ENCODE results near the gene METTL27. TPM values are rescaled to one million over a fixed set of nuclear protein-coding genes. Genes with fewer than 3 reads are reported as not detected.
"Not testable (repeated sequence)": the region's sequence is repeated elsewhere in the genome, so short reads cannot be mapped to it uniquely, and the experiment has no call there.

The METTL27 gene
- total RNA-seq, 2 donors from 2014 or later = 1.8 TPM; not detected in 1

DNA sequence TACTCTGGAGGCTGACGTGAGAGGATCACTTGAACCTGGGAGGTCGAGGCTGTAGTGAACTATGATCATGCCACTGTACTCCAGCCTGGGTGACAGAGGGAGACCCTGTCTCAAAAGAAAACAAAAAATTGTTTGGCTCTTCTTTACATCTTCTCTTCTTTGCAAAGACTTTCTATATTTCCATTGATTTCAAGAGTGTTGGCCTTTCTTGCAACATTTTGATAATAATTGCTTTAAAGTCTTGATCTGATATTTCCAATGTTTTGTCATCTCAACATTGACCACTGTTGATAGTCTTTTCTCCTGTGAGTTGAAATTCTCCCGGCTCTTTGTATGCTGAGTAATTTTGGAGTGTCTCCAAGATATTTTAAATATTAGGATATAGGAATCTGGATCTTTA is 29.3 kb downstream of the METTL27 start:
- Mint-ChIP-seq H3K36me3 (ENCODE audit: insufficient read depth in 2 of 2) (no peaks in the 10 kb centered on the region), H3K27me3 (ENCODE audit: low read depth) (no peaks in the 10 kb centered on the region), H3K27ac (no peak overlapping the region), H3K9me3 (no peaks in the 10 kb centered on the region), H3K4me1 (ENCODE audit: low read depth) (no peaks in the 10 kb centered on the region), H3K4me3 (no peak overlapping the region)
- no peak for DNase-seq
- no peak for ATAC-seq (replicated peaks in 1 of 2)

DNA sequence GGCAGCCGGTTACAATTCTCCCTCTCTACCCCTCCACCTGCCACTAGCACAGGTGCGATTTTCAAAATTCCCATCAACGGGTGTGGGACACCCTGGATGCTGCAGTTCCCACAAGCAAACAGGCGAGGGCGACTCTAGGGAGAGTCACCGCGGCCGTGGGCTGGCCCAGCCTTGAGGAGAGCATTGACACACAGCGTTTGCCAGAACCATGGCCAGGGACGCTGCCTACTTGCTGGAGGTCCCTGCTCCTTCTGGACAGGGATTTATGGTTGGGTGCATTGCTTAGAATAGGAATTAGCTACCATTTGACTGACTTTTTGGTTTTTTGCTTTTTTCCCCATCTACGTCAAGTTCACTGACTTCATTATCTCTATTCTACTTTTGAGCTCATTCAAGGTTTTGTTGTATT is 30.6 kb downstream of the METTL27 start:
- DNase-seq = peak; percentile 61 to 67
- Mint-ChIP-seq H3K4me3 (no peak overlapping the region), H3K9me3 (no peaks in the 10 kb centered on the region), H3K27ac (no peak overlapping the region), H3K4me1 (ENCODE audit: low read depth) (no peaks in the 10 kb centered on the region), H3K36me3 (ENCODE audit: insufficient read depth in 2 of 2) (no peaks in the 10 kb centered on the region), H3K27me3 (ENCODE audit: low read depth) (no peaks in the 10 kb centered on the region)
- ATAC-seq (replicated peaks in 1 of 2) = peak; percentile 83 to 84

DNA sequence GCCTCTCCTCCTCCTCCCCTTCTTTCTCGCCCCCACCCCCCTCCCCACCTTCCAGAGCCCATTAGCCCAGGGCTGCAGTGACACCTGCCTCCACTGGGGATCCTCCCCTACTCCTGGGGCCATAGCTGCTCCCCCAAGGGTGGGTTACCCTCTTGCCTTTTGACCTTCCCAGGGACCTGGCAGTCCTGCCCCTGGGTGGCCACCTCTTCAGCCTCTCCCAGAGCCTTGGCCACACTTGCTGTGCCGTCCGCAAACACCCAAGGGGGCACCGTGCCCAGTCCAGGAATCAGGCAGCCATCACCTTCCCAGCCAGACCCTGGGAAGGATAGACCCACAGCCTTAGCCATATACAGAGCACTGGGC is 31.3 kb downstream of the METTL27 start:
- H3K4me3 Mint-ChIP-seq = no peak overlapping the region
- DNase-seq (no peak), ATAC-seq (replicated peaks in 1 of 2) (no peak)
- no peaks in the 10 kb centered on the region for H3K27me3 Mint-ChIP-seq (ENCODE audit: low read depth)
- H3K4me1 Mint-ChIP-seq (ENCODE audit: low read depth) = no peaks in the 10 kb centered on the region
- H3K27ac Mint-ChIP-seq = no peak overlapping the region
- H3K9me3 Mint-ChIP-seq = no peaks in the 10 kb centered on the region
- H3K36me3 Mint-ChIP-seq (ENCODE audit: insufficient read depth in 2 of 2) = no peaks in the 10 kb centered on the region

DNA sequence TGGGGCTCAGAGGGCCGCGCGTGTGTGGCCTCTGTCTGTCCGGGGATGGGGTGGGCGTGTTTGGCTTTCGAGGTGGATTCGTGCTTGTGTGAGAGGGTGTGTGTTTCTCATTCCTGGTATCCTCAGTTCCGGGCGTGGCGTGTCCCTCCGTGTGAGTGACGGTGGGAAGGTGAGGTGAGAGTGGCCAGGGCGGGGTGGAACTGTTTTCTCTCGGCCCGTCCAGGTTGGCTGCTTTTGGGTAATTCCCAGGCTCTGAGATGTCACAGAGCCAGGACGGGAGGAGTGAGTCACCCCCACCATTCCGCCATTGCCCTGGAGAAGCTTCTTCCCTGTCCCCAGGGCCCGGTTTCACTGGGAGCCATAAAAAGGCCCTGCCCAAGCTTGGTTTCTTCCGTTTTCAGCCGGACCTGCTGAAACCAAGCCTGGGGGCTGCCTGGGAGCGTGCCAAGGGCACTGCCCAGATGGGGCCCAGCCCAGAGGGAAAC is 32.8 kb downstream of the METTL27 start:
- Mint-ChIP-seq H3K9me3 (no peaks in the 10 kb centered on the region), H3K4me3 (no peak overlapping the region), H3K27ac (no peak overlapping the region), H3K27me3 (ENCODE audit: low read depth) (no peaks in the 10 kb centered on the region), H3K4me1 (ENCODE audit: low read depth) (no peaks in the 10 kb centered on the region), H3K36me3 (ENCODE audit: insufficient read depth in 2 of 2) (no peaks in the 10 kb centered on the region)
- ATAC-seq (replicated peaks in 1 of 2) (no peak), DNase-seq (no peak)

GRCh38 chr7:73802459-73802858 is 39.9 kb downstream of the METTL27 start:
- Mint-ChIP-seq H3K36me3 (ENCODE audit: insufficient read depth in 2 of 2) (no peaks in the 10 kb centered on the region), H3K9me3 (no peaks in the 10 kb centered on the region), H3K4me1 (ENCODE audit: low read depth) (no peaks in the 10 kb centered on the region), H3K4me3 (no peak overlapping the region), H3K27me3 (ENCODE audit: low read depth) (peaks cover 6% of the 10 kb centered on the region), H3K27ac (no peak overlapping the region)
- DNase-seq (no peak), ATAC-seq (replicated peaks in 1 of 2) (no peak)

DNA sequence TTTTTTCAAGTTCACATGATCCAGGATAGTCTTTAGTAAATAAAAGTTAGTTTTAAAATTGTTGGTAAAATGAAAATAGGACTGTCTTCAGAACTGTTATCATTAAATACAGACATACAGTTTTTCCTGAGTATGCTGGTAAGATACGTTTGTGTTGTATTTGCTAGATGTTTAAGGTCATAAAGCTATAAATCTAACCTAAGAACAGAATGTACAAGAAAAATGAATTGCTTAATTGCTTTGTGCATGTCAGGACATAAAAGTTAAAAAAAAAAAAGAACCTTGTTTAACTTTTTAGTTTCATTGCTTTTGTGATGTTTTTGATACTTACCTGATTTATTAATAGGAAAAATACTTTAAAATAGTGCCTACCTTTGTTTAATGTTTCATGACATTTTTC is 40.7 kb downstream of the METTL27 start:
- peaks cover 6% of the 10 kb centered on the region for H3K27me3 Mint-ChIP-seq (ENCODE audit: low read depth)
- H3K36me3 Mint-ChIP-seq (ENCODE audit: insufficient read depth in 2 of 2) = no peaks in the 10 kb centered on the region
- no peak for DNase-seq
- no peaks in the 10 kb centered on the region for H3K9me3 Mint-ChIP-seq
- H3K4me3 Mint-ChIP-seq = no peak overlapping the region
- H3K4me1 Mint-ChIP-seq (ENCODE audit: low read depth) = no peaks in the 10 kb centered on the region
- H3K27ac Mint-ChIP-seq = no peak overlapping the region
- ATAC-seq (replicated peaks in 1 of 2) = no peak

- Mint-ChIP-seq H3K4me1 (ENCODE audit: low read depth) (no peaks in the 10 kb centered on the region), H3K36me3 (ENCODE audit: insufficient read depth in 2 of 2) (no peaks in the 10 kb centered on the region), H3K4me3 (no peak overlapping the region), H3K27ac (no peak overlapping the region), H3K27me3 (ENCODE audit: low read depth) (peaks cover 6% of the 10 kb centered on the region), H3K9me3 (peaks cover 0 to 4% of the 10 kb centered on the region in 2 donors)
- DNase-seq (no peak), ATAC-seq (replicated peaks in 1 of 2) (no peak)
These were observed 42.8 kb downstream of the METTL27 start for GRCh38 chr7:73799282-73800141.

DNA sequence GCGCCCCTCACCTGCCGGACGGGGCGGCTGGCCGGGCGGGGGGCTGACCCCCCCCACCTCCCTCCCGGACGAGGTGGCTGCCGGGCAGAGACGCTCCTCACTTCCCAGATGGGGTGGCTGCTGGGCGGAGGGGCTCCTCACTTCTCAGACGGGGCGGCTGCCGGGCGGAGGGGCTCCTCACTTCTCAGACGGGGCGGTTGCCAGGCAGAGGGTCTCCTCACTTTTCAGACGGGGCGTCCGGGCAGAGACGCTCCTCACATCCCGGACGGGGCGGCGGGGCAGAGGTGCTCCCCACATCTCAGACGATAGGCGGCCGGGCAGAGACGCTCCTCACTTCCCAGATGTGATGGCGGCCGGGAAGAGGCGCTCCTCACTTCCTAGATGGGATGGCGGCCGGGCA is 45.1 kb downstream of the METTL27 start:
- not testable (repeated sequence) for H3K9me3 Mint-ChIP-seq; DNase-seq; H3K4me3 Mint-ChIP-seq; H3K4me1 Mint-ChIP-seq (ENCODE audit: low read depth); H3K36me3 Mint-ChIP-seq (ENCODE audit: insufficient read depth in 2 of 2); H3K27me3 Mint-ChIP-seq (ENCODE audit: low read depth); ATAC-seq (replicated peaks in 1 of 2); H3K27ac Mint-ChIP-seq

DNA sequence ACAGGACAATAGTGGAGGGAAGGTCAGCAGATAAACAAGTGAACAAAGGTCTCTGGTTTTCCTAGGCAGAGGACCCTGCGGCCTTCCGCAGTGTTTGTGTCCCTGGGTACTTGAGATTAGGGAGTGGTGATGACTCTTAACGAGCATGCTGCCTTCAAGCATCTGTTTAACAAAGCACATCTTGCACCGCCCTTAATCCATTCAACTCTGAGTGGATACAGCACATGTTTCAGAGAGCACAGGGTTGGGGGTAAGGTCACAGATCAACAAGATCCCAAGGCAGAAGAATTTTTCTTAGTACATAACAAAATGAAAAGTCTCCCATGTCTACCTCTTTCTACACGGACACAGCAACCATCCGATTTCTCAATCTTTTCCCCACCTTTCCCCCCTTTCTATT is 45.7 kb downstream of the METTL27 start:
- not testable (repeated sequence) for ATAC-seq (replicated peaks in 1 of 2); H3K4me1 Mint-ChIP-seq (ENCODE audit: low read depth); H3K36me3 Mint-ChIP-seq (ENCODE audit: insufficient read depth in 2 of 2); H3K4me3 Mint-ChIP-seq; H3K9me3 Mint-ChIP-seq; H3K27ac Mint-ChIP-seq; H3K27me3 Mint-ChIP-seq (ENCODE audit: low read depth); DNase-seq

DNA sequence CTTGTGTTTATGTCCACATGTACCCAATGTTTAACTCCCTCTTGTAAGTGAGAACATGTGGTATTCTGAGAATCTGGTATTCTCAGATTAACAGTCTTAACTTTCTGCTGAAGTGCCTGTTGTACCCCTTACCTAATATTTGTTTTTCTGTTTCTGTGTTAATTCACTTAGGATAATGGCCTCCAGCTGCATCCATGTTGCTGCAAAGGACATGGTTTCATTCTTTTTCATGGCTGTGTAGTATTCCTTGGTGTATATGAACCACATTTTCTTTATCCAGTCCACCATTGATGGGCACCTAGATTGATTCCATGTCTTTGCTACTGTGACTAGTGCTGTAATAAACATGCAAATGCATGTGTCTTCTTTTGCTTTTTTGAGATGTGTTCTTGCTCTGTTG is 47.1 kb downstream of the METTL27 start:
- H3K4me1 Mint-ChIP-seq (ENCODE audit: low read depth); DNase-seq; ATAC-seq (replicated peaks in 1 of 2); H3K27me3 Mint-ChIP-seq (ENCODE audit: low read depth); H3K9me3 Mint-ChIP-seq; H3K36me3 Mint-ChIP-seq (ENCODE audit: insufficient read depth in 2 of 2); H3K4me3 Mint-ChIP-seq; H3K27ac Mint-ChIP-seq: not testable (repeated sequence)

DNA sequence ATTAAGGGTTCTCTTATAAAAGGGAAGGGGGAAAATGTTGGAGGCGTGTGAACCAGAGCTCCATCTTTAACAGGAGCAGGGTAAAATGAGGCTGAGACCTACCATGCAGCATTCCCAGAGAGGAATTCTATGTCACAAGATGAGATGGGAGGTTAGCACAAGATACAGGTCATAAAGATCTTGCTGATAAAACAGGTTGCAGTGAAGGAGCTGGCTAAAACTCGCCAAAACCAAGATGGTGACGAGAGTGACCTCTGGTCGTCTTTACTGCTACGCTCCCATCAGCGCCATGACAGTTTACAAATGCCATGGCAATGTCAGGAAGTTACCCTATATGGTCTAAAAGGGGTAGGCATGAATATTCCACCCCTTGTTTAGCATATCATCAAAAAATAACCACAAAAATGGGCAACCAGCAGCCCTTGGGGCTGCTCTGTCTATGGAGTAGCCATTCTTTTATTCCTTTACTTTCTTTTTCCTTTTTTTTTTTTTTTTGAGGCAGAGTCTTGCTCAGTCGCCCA is 51.1 kb downstream of the METTL27 start:
- not testable (repeated sequence) for H3K4me1 Mint-ChIP-seq (ENCODE audit: low read depth); DNase-seq; ATAC-seq (replicated peaks in 1 of 2); H3K9me3 Mint-ChIP-seq; H3K4me3 Mint-ChIP-seq; H3K27me3 Mint-ChIP-seq (ENCODE audit: low read depth); H3K27ac Mint-ChIP-seq; H3K36me3 Mint-ChIP-seq (ENCODE audit: insufficient read depth in 2 of 2)

- no peaks in the 10 kb centered on the region for H3K4me1 Mint-ChIP-seq (ENCODE audit: low read depth)
- peaks cover 0 to 1% of the 10 kb centered on the region in 2 donors for H3K36me3 Mint-ChIP-seq (ENCODE audit: insufficient read depth in 2 of 2)
- DNase-seq = no peak
- H3K27ac Mint-ChIP-seq = no peak overlapping the region
- no peaks in the 10 kb centered on the region for H3K27me3 Mint-ChIP-seq (ENCODE audit: low read depth)
- H3K9me3 Mint-ChIP-seq = peaks cover 0 to 4% of the 10 kb centered on the region in 2 donors
- ATAC-seq (replicated peaks in 1 of 2) = no peak
- no peak overlapping the region for H3K4me3 Mint-ChIP-seq
These were observed 53.3 kb downstream of the METTL27 start for GRCh38 chr7:73789051-73789450.

GRCh38 chr7:73787786-73788048 is 54.6 kb downstream of the METTL27 start:
- not testable (repeated sequence) for H3K27ac Mint-ChIP-seq; H3K4me3 Mint-ChIP-seq; H3K27me3 Mint-ChIP-seq (ENCODE audit: low read depth); H3K4me1 Mint-ChIP-seq (ENCODE audit: low read depth); H3K36me3 Mint-ChIP-seq (ENCODE audit: insufficient read depth in 2 of 2); DNase-seq; ATAC-seq (replicated peaks in 1 of 2); H3K9me3 Mint-ChIP-seq

- Mint-ChIP-seq H3K4me1 (ENCODE audit: low read depth) (no peaks in the 10 kb centered on the region), H3K27me3 (ENCODE audit: low read depth) (no peaks in the 10 kb centered on the region), H3K4me3 (no peak overlapping the region), H3K9me3 (peaks cover 0 to 4% of the 10 kb centered on the region in 2 donors), H3K27ac (no peak overlapping the region), H3K36me3 (ENCODE audit: insufficient read depth in 2 of 2) (peaks cover 0 to 1% of the 10 kb centered on the region in 2 donors)
- ATAC-seq (replicated peaks in 1 of 2) (no peak), DNase-seq (no peak)
These were observed 55.7 kb downstream of the METTL27 start for GRCh38 chr7:73786588-73786987.

Measured in activated T-cell treated with anti-CD3 and anti-CD28 coated beads, Interleukin-2, amount 50 U/mL, for 72 hours (primary cell).